Activated CD4-positive, alpha-beta T cell treated with anti-CD3 and anti-CD28 coated beads, Interleukin-2, Interleukin-4, amounts not matched to agents 100 ng/mL and 50 ng/mL, durations not matched to agents 16 hours and 8 hours (primary cell): Measurements from ENCODE around the gene KRT35.

Source experiments
- DNase-seq: peaks from one replicate; pipeline ENCODE4 v3.0.0-alpha.2; 2020; ENCODE audit warnings: low spot score

KRT35 gene

GRCh38 chr17:41481036-41481435 is at the start of gene KRT35:
Gene KRT35 (minus strand): TSS chr17:41481151. CDS start chr17:41481097, 54 bp downstream.
- no peak for DNase-seq

- DNase-seq = no peak
Observed at GRCh38 chr17:41530062-41531048, 49.4 kb upstream of the KRT35 start.

- DNase-seq = no peak
Observed at GRCh38 chr17:41529491-41529915, 48.6 kb upstream of the KRT35 start.

GRCh38 chr17:41528959-41529353 is 48.0 kb upstream of the KRT35 start:
- DNase-seq = no peak

- DNase-seq = no peak
Observed at GRCh38 chr17:41527063-41528023, 46.4 kb upstream of the KRT35 start.

- DNase-seq = no peak
Observed at GRCh38 chr17:41524261-41524660, 43.3 kb upstream of the KRT35 start.

GRCh38 chr17:41523787-41524186 is 42.8 kb upstream of the KRT35 start:
- no peak for DNase-seq

GRCh38 chr17:41523225-41523593 is 42.3 kb upstream of the KRT35 start:
- DNase-seq = no peak

- DNase-seq = no peak
Observed at GRCh38 chr17:41522301-41523224, 41.6 kb upstream of the KRT35 start.

GRCh38 chr17:41521574-41522261 is 40.8 kb upstream of the KRT35 start:
- DNase-seq = no peak

- no peak for DNase-seq
Observed at GRCh38 chr17:41520821-41521521, 40.0 kb upstream of the KRT35 start.

GRCh38 chr17:41519501-41520224 is 38.7 kb upstream of the KRT35 start:
- DNase-seq = no peak

GRCh38 chr17:41518789-41519449 is 38.0 kb upstream of the KRT35 start, which contains the start of gene KRT15:
Gene KRT15 (minus strand): TSS chr17:41518890. CDS start chr17:41518827, 63 bp downstream.
- no peak for DNase-seq

- no peak for DNase-seq
Observed at GRCh38 chr17:41518031-41518430, 37.1 kb upstream of the KRT35 start.

GRCh38 chr17:41516830-41517283 is 35.9 kb upstream of the KRT35 start:
- no peak for DNase-seq

- no peak for DNase-seq
Observed at GRCh38 chr17:41516147-41516829, 35.3 kb upstream of the KRT35 start.

GRCh38 chr17:41513168-41513547 is 32.2 kb upstream of the KRT35 start:
- DNase-seq = no peak

GRCh38 chr17:41512546-41513167 is 31.7 kb upstream of the KRT35 start:
- no peak for DNase-seq
